Measurements from ENCODE around the gene SLAMF1. TPM values are rescaled to one million over a fixed set of nuclear protein-coding genes. Genes with fewer than 3 reads are reported as not detected.

SLAMF1 gene
- total and polyA plus RNA-seq, 2 experiments from 2014 or later, result not detected

GRCh38 chr1:160560806-160561205, 86.0 kb downstream of the SLAMF1 start (continued):
- TF ChIP-seq ZNF462 (CRISPR knock-in tag; IDR thresholded peaks at IDR 0.05) (no peak), POLR2AphosphoS5 (IDR thresholded peaks at IDR 0.05; ENCODE audit: low read depth) (no peak), ETS1 (IDR thresholded peaks at IDR 0.05) (no peak), EZH2 (IDR thresholded peaks at IDR 0.05; ENCODE audit: low read depth, unreplicated experiment) (no peak), STAT1 (IDR thresholded peaks at IDR 0.05; ENCODE audit: unreplicated experiment) (no peak), EZH2phosphoT487 (IDR thresholded peaks at IDR 0.05; ENCODE audit: unreplicated experiment) (no peak), ZNF114 (CRISPR knock-in tag; IDR thresholded peaks at IDR 0.05) (no peak), NANOG (IDR thresholded peaks at IDR 0.05; ENCODE audit: borderline replicate concordance) (no peak), CREB1 (CRISPR knock-in tag; IDR thresholded peaks at IDR 0.05; ENCODE audit: low read depth) (no peak), ZNF331 (CRISPR knock-in tag; IDR thresholded peaks at IDR 0.05; ENCODE audit: low read depth) (no peak)

Data from GM23338 (cell line).